ENCODE results near the gene PAOX. TPM values are rescaled to one million over a fixed set of nuclear protein-coding genes. Genes with fewer than 3 reads are reported as not detected.
"Not testable (repeated sequence)": the region's sequence is repeated elsewhere in the genome, so short reads cannot be mapped to it uniquely, and the experiment has no call there.

Gene PAOX
- total RNA-seq, 1 experiment from 2014 or later: not detected

- not testable (repeated sequence) for H3K27me3 ChIP-seq; H3K36me3 ChIP-seq; H3K9me3 ChIP-seq (replicated peaks); H3K27ac ChIP-seq; H3K4me1 ChIP-seq; H3K4me3 ChIP-seq; DNase-seq
Observed at GRCh38 chr10:133367461-133367860, 11.6 kb upstream of the PAOX start.

GRCh38 chr10:133368153-133368552, 10.9 kb upstream of the PAOX start:
- Histone ChIP-seq H3K4me3 (no peak overlapping the region), H3K36me3 (peaks cover 3% of the 10 kb centered on the region; the same call in 1 of the 2 replicates), H3K9me3 (replicated peaks) (no peaks in the 10 kb centered on the region), H3K27ac (no peak overlapping the region), H3K27me3 (no peaks in the 10 kb centered on the region), H3K4me1 (no peaks in the 10 kb centered on the region)
- DNase-seq: peak in 1 of 2 experiments; percentile 29

- no peak overlapping the region for H3K4me3 ChIP-seq
- H3K9me3 ChIP-seq (replicated peaks): no peaks in the 10 kb centered on the region
- DNase-seq: no peak
- H3K27ac ChIP-seq: no peak overlapping the region
- peaks cover 3% of the 10 kb centered on the region; the same call in 1 of the 2 replicates for H3K36me3 ChIP-seq
- H3K27me3 ChIP-seq: no peaks in the 10 kb centered on the region
- H3K4me1 ChIP-seq: no peaks in the 10 kb centered on the region
Observed at GRCh38 chr10:133370030-133370786, 8.9 kb upstream of the PAOX start.

- Histone ChIP-seq H3K4me3 (no peak overlapping the region), H3K36me3 (peaks cover 3% of the 10 kb centered on the region; the same call in 1 of the 2 replicates), H3K9me3 (replicated peaks) (no peaks in the 10 kb centered on the region), H3K27ac (no peak overlapping the region), H3K4me1 (no peaks in the 10 kb centered on the region), H3K27me3 (no peaks in the 10 kb centered on the region)
- no peak for DNase-seq
Observed at GRCh38 chr10:133372507-133372906, 6.6 kb upstream of the PAOX start.

- no peaks in the 10 kb centered on the region for H3K4me1 ChIP-seq
- peak; percentile 90 for DNase-seq
- H3K36me3 ChIP-seq: peaks cover 3% of the 10 kb centered on the region; the same call in 1 of the 2 replicates
- H3K9me3 ChIP-seq (replicated peaks): no peaks in the 10 kb centered on the region
- H3K4me3 ChIP-seq: peak within 1 kb of the TSS; percentile 69
- H3K27ac ChIP-seq: peak within 1 kb of the TSS; percentile 28; the same call in 1 of the 2 replicates
- no peaks in the 10 kb centered on the region for H3K27me3 ChIP-seq
Observed at GRCh38 chr10:133373174-133374090, 5.6 kb upstream of the PAOX start, which contains the start of gene ECHS1. TSS of gene ECHS1 (minus strand) at chr10:133373354. CDS start at chr10:133373333, 21 bp downstream.

- Histone ChIP-seq H3K27ac (no peak overlapping the region), H3K9me3 (replicated peaks) (no peaks in the 10 kb centered on the region), H3K4me3 (no peak overlapping the region), H3K36me3 (no peaks in the 10 kb centered on the region), H3K4me1 (no peaks in the 10 kb centered on the region), H3K27me3 (no peaks in the 10 kb centered on the region)
- no peak for DNase-seq
Observed at GRCh38 chr10:133375357-133376115, 3.5 kb upstream of the PAOX start.

GRCh38 chr10:133376183-133376582, 2.9 kb upstream of the PAOX start:
- H3K9me3 ChIP-seq (replicated peaks); H3K4me3 ChIP-seq; H3K36me3 ChIP-seq; H3K4me1 ChIP-seq; DNase-seq; H3K27me3 ChIP-seq; H3K27ac ChIP-seq: not testable (repeated sequence)

- no peak for DNase-seq
- no peaks in the 10 kb centered on the region for H3K9me3 ChIP-seq (replicated peaks)
- peak overlapping the region; percentile 63 for H3K4me3 ChIP-seq
- no peak overlapping the region for H3K27ac ChIP-seq
- no peaks in the 10 kb centered on the region for H3K4me1 ChIP-seq
- H3K36me3 ChIP-seq: no peaks in the 10 kb centered on the region
- no peaks in the 10 kb centered on the region for H3K27me3 ChIP-seq
Observed at GRCh38 chr10:133377025-133377817, 1.8 kb upstream of the PAOX start.

GRCh38 chr10:133377818-133378250, 1.2 kb upstream of the PAOX start:
- no peaks in the 10 kb centered on the region for H3K4me1 ChIP-seq
- no peaks in the 10 kb centered on the region for H3K9me3 ChIP-seq (replicated peaks)
- no peak for DNase-seq
- no peaks in the 10 kb centered on the region for H3K27me3 ChIP-seq
- H3K27ac ChIP-seq: no peak overlapping the region
- H3K4me3 ChIP-seq: peak overlapping the region; percentile 63
- H3K36me3 ChIP-seq: no peaks in the 10 kb centered on the region

- no peaks in the 10 kb centered on the region for H3K9me3 ChIP-seq (replicated peaks)
- H3K4me3 ChIP-seq: peak overlapping the region; percentile 63
- DNase-seq: peak; percentile 31 to 51
- no peak overlapping the region for H3K27ac ChIP-seq
- no peaks in the 10 kb centered on the region for H3K27me3 ChIP-seq
- no peaks in the 10 kb centered on the region for H3K4me1 ChIP-seq
- no peaks in the 10 kb centered on the region for H3K36me3 ChIP-seq
Observed at GRCh38 chr10:133378251-133379096, 588 bp upstream of the PAOX start.

GRCh38 chr10:133379801-133380666, 972 bp downstream of the PAOX start:
- Histone ChIP-seq H3K27me3 (no peaks in the 10 kb centered on the region), H3K9me3 (replicated peaks) (no peaks in the 10 kb centered on the region), H3K4me1 (no peaks in the 10 kb centered on the region), H3K4me3 (no peak overlapping the region), H3K27ac (no peak overlapping the region), H3K36me3 (no peaks in the 10 kb centered on the region)
- DNase-seq: no peak

- H3K27me3 ChIP-seq: no peaks in the 10 kb centered on the region
- H3K4me1 ChIP-seq: no peaks in the 10 kb centered on the region
- no peaks in the 10 kb centered on the region for H3K9me3 ChIP-seq (replicated peaks)
- no peak for DNase-seq
- no peak overlapping the region for H3K27ac ChIP-seq
- H3K4me3 ChIP-seq: no peak overlapping the region
- H3K36me3 ChIP-seq: no peaks in the 10 kb centered on the region
Observed at GRCh38 chr10:133381036-133381435, 2.0 kb downstream of the PAOX start.
